Activated CD4-positive, alpha-beta T cell treated with anti-CD3 and anti-CD28 coated beads, Interleukin-2, amount 10 ng/mL, durations not matched to agents 24 days and 14 days (primary cell): ENCODE results near the gene TBC1D9. TPM values are rescaled to one million over a fixed set of nuclear protein-coding genes. Genes with fewer than 3 reads are reported as not detected.

Experiments
- DNase-seq: peaks from one replicate; pipeline ENCODE4 v3.0.0; 2022
- H3K27ac Mint-ChIP-seq: one replicate; pipeline ENCODE4 v1.8.0; 2022; ENCODE audit warnings: mild to moderate bottlenecking, mixed read lengths
- H3K27me3 Mint-ChIP-seq: one replicate; pipeline ENCODE4 v1.8.0; 2022; ENCODE audit warnings: mixed read lengths
- H3K36me3 Mint-ChIP-seq: one replicate; pipeline ENCODE4 v1.8.0; 2022; ENCODE audit warnings: low read depth, mild to moderate bottlenecking, mixed read lengths
- H3K4me1 Mint-ChIP-seq: one replicate; pipeline ENCODE4 v1.8.0; 2021; ENCODE audit warnings: mixed read lengths
- H3K4me3 Mint-ChIP-seq: one replicate; pipeline ENCODE4 v1.8.0; 2022; ENCODE audit warnings: mild to moderate bottlenecking, moderate library complexity, mixed read lengths
- H3K9me3 Mint-ChIP-seq: one replicate; pipeline ENCODE4 v1.8.0; 2021; ENCODE audit warnings: mixed read lengths
- intact Hi-C: fragments of 100-400 bp; cut with micrococcal nuclease; formaldehyde crosslinking; loops from one replicate; pipeline ENCODE4 v1.15.1; 2023
- total RNA-seq: library from RNA; stranded (reverse); gene quantifications from 2 replicates; pipeline ENCODE4 v1.2.3, GENCODE V29; 2022

The TBC1D9 gene
- total RNA-seq, 1 donor from 2014 or later, result not detected

DNA sequence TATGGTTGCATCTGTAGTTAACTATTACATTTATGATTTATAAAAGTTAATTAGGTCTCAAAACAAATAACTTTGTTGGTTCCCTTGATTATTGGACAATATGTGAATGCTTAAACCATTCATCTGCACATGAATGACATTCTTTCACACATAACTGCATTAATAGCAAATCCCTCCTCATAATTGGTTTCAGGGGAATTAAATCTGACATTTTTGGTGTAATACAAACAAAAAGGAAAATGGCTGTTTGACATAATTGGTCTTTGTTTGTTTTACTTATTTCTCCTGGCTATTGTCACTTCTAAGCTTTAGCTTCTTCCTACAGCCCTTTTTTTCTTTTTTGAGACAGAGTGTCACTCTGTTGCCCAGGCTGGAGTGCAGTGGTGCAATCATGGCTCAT lies 71.9 kb downstream of the TBC1D9 start:
- no peak overlapping the region for H3K4me3 Mint-ChIP-seq
- H3K9me3 Mint-ChIP-seq, result no peaks in the 10 kb centered on the region
- no peak overlapping the region for H3K27ac Mint-ChIP-seq
- peaks cover 16% of the 10 kb centered on the region for H3K27me3 Mint-ChIP-seq
- H3K36me3 Mint-ChIP-seq, result no peaks in the 10 kb centered on the region
- no peaks in the 10 kb centered on the region for H3K4me1 Mint-ChIP-seq
- DNase-seq, result no peak
- intact Hi-C loops, result no loop called here

GRCh38 chr4:140681201-140681600 lies 75.0 kb downstream of the TBC1D9 start:
- no peak overlapping the region for H3K4me3 Mint-ChIP-seq
- H3K9me3 Mint-ChIP-seq, result no peaks in the 10 kb centered on the region
- peaks cover 18% of the 10 kb centered on the region for H3K27me3 Mint-ChIP-seq
- intact Hi-C loops, result no loop called here
- H3K27ac Mint-ChIP-seq, result no peak overlapping the region
- no peaks in the 10 kb centered on the region for H3K36me3 Mint-ChIP-seq
- no peak for DNase-seq
- H3K4me1 Mint-ChIP-seq, result no peaks in the 10 kb centered on the region

GRCh38 chr4:140680686-140681085 lies 75.5 kb downstream of the TBC1D9 start:
- intact Hi-C loops, result no loop called here
- peaks cover 16% of the 10 kb centered on the region for H3K27me3 Mint-ChIP-seq
- no peak overlapping the region for H3K4me3 Mint-ChIP-seq
- H3K4me1 Mint-ChIP-seq, result no peaks in the 10 kb centered on the region
- no peaks in the 10 kb centered on the region for H3K9me3 Mint-ChIP-seq
- H3K27ac Mint-ChIP-seq, result no peak overlapping the region
- DNase-seq, result no peak
- H3K36me3 Mint-ChIP-seq, result no peaks in the 10 kb centered on the region

- H3K27me3 Mint-ChIP-seq, result peaks cover 16% of the 10 kb centered on the region
- H3K27ac Mint-ChIP-seq, result no peak overlapping the region
Measured at GRCh38 chr4:140679576-140679975, 76.6 kb downstream of the TBC1D9 start.

GRCh38 chr4:140675599-140676231 lies 80.5 kb downstream of the TBC1D9 start:
- no peaks in the 10 kb centered on the region for H3K9me3 Mint-ChIP-seq
- H3K4me3 Mint-ChIP-seq, result no peak overlapping the region
- peaks cover 15% of the 10 kb centered on the region for H3K27me3 Mint-ChIP-seq
- no peaks in the 10 kb centered on the region for H3K36me3 Mint-ChIP-seq
- intact Hi-C loops, result no loop called here
- DNase-seq, result no peak
- H3K27ac Mint-ChIP-seq, result no peak overlapping the region
- H3K4me1 Mint-ChIP-seq, result no peaks in the 10 kb centered on the region

More at GRCh38 chr4:140679576-140679975, 76.6 kb downstream of the TBC1D9 start:
- H3K4me1 Mint-ChIP-seq, result no peaks in the 10 kb centered on the region
- no peaks in the 10 kb centered on the region for H3K9me3 Mint-ChIP-seq
- intact Hi-C loops, result no loop called here
- no peak for DNase-seq
- no peak overlapping the region for H3K4me3 Mint-ChIP-seq
- H3K36me3 Mint-ChIP-seq, result no peaks in the 10 kb centered on the region

- no peak overlapping the region for H3K4me3 Mint-ChIP-seq
- H3K9me3 Mint-ChIP-seq, result no peaks in the 10 kb centered on the region
- no peaks in the 10 kb centered on the region for H3K4me1 Mint-ChIP-seq
- H3K36me3 Mint-ChIP-seq, result no peaks in the 10 kb centered on the region
- H3K27ac Mint-ChIP-seq, result no peak overlapping the region
- DNase-seq, result no peak
- intact Hi-C loops, result no loop called here
- peaks cover 12% of the 10 kb centered on the region for H3K27me3 Mint-ChIP-seq
Measured at GRCh38 chr4:140673729-140674128, 82.5 kb downstream of the TBC1D9 start.

GRCh38 chr4:140672416-140672815 lies 83.8 kb downstream of the TBC1D9 start:
- intact Hi-C loops, result no loop called here
- Mint-ChIP-seq H3K9me3 (no peaks in the 10 kb centered on the region), H3K27ac (no peak overlapping the region), H3K4me3 (no peak overlapping the region), H3K27me3 (peaks cover 10% of the 10 kb centered on the region), H3K36me3 (no peaks in the 10 kb centered on the region), H3K4me1 (peaks cover under 1% of the 10 kb centered on the region)
- DNase-seq, result no peak

DNA sequence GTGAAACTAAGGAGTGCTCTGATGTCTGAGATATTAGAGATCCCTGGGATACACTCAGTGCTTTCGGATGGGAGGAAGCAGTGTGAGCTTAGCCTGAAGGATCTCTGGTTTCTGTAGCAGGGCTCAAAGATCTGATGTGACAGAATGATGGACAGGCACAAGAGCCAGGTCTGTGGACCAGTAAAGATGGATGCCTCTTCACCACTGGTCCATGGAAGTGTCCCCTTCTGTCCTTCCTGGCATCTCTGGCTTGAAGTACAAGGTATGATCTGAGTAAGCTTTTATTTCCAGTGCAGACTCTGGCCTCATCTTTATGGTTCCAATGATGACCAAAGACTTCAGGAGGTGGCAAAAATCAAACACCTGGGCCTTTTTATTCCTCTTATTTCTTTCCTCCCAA lies 88.1 kb downstream of the TBC1D9 start:
- no peak overlapping the region for H3K4me3 Mint-ChIP-seq
- peaks cover 7% of the 10 kb centered on the region for H3K27me3 Mint-ChIP-seq
- no peak for DNase-seq
- no peak overlapping the region for H3K27ac Mint-ChIP-seq
- no peaks in the 10 kb centered on the region for H3K36me3 Mint-ChIP-seq
- intact Hi-C loops, result no loop called here
- H3K9me3 Mint-ChIP-seq, result no peaks in the 10 kb centered on the region
- H3K4me1 Mint-ChIP-seq, result peaks cover 6% of the 10 kb centered on the region

DNA sequence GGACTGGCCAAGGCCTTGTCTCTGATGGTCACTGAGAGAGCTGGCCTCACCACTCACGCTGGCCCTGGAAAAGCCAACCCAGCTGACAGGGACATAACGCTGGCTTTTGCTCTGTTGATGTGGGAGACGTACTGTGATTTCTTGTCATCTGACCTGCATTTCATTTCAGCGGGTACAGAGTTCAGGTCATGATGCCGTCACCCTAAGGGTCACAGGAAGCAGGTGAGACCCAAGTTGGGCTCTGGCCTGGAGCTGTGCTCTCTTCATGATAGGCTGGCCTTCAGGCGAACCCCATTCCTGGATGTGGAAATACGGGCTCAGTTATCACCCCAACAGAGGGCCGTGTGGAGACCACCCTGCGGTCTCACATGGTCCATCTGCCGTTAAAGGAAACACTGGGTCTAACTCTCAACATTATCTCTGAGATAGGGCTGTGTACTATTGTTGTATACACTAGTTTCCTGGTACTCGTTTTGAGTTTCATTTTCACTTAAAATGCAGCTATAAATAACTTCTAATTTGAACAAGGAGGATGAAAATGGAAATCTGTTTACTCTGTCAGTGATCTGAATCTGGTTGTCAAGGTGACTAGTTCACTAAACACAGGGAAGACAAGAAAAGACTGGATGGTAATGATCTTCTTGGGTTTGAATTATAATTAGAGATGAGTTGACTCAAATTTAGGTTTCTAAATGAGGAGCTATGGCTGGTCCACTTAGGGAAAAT lies 89.1 kb downstream of the TBC1D9 start:
- DNase-seq, result no peak
- intact Hi-C loops, result no loop called here
- Mint-ChIP-seq H3K9me3 (no peaks in the 10 kb centered on the region), H3K4me1 (peaks cover 6% of the 10 kb centered on the region), H3K4me3 (no peak overlapping the region), H3K27ac (no peak overlapping the region), H3K36me3 (no peaks in the 10 kb centered on the region), H3K27me3 (peaks cover 7% of the 10 kb centered on the region)

GRCh38 chr4:140662082-140662869 lies 93.9 kb downstream of the TBC1D9 start:
- Mint-ChIP-seq H3K36me3 (no peaks in the 10 kb centered on the region), H3K27me3 (peaks cover 4% of the 10 kb centered on the region), H3K9me3 (no peaks in the 10 kb centered on the region), H3K27ac (no peak overlapping the region), H3K4me3 (no peak overlapping the region), H3K4me1 (peaks cover 4% of the 10 kb centered on the region)
- no peak for DNase-seq
- intact Hi-C loops, result no loop called here

- peaks cover 4% of the 10 kb centered on the region for H3K27me3 Mint-ChIP-seq
- no peak overlapping the region for H3K27ac Mint-ChIP-seq
- no peak overlapping the region for H3K4me3 Mint-ChIP-seq
- no peaks in the 10 kb centered on the region for H3K4me1 Mint-ChIP-seq
- DNase-seq, result no peak
- H3K9me3 Mint-ChIP-seq, result no peaks in the 10 kb centered on the region
- no peaks in the 10 kb centered on the region for H3K36me3 Mint-ChIP-seq
- intact Hi-C loops, result no loop called here
Measured at GRCh38 chr4:140661550-140661949, 94.6 kb downstream of the TBC1D9 start.

DNA sequence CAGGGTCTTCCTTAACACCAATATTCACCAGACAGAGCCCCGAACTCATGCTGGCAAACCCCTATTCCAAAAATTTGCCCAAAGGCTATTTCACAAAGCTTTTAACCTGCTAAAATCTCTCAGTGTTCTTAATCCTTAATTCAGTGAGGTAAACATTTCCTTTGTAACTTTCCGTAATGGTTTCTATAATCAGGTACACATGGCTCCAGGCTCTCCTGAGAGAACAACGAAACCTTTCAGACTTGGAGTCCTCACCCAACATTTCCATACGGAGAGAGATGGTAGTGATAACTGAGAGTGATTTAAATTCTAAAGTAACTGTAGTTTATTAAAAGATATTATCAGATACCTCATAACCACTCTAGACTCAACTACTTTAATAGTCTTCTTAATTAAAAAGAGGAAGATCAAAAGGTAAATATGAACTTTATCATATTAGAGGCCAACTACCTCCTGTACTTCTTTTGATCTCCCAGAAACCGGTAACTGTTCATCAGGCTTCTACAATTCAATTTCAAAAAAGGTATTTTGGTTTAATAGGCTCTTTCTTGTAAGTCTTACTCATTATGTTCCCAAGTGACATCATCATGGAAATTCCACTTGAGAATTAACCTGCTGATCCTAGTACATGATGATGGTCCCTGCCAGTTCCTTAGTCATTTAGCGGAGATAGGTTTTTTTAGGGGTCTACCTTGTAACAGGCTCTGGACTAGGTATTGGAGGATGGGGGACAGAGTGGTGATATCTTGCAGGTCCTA lies 96.1 kb downstream of the TBC1D9 start:
- intact Hi-C loops, result no loop called here
- no peaks in the 10 kb centered on the region for H3K4me1 Mint-ChIP-seq

GRCh38 chr4:140654495-140654814 lies 101.7 kb downstream of the TBC1D9 start:
- Mint-ChIP-seq H3K9me3 (no peaks in the 10 kb centered on the region), H3K27ac (no peak overlapping the region), H3K27me3 (peaks cover 12% of the 10 kb centered on the region), H3K4me1 (no peaks in the 10 kb centered on the region), H3K36me3 (no peaks in the 10 kb centered on the region), H3K4me3 (no peak overlapping the region)
- intact Hi-C loops, result no loop called here
- no peak for DNase-seq

More for the DNA sequence above, 96.1 kb downstream of the TBC1D9 start:
- peaks cover 7% of the 10 kb centered on the region for H3K27me3 Mint-ChIP-seq
- no peaks in the 10 kb centered on the region for H3K36me3 Mint-ChIP-seq
- no peak overlapping the region for H3K27ac Mint-ChIP-seq
- H3K9me3 Mint-ChIP-seq, result no peaks in the 10 kb centered on the region
- no peak overlapping the region for H3K4me3 Mint-ChIP-seq
- no peak for DNase-seq
